ENCODE results near the gene SARNP.

DNA sequence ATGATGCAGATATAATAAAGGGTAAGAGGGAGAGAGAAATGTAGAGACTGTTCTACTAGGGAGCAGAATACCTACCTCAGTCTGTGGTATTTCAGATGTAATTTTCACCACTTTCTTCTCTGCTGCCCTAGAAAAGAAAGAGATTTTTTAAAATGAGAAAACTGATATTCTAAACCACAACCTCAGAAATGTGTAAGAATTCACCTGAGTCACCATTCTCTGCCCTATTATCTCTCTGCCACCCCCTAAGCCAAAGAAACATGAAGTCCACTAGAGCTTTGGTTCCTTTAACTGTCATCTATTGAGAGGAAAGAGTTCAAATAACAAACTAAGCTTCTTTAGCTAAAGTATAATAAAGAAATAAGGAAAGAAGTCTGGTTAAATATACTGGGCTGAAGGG is 21.6 kb downstream of the SARNP start:
- TF ChIP-seq MAX (IDR thresholded peaks at IDR 0.05): no peak
- TF ChIP-seq FOXM1 (IDR thresholded peaks at IDR 0.05; ENCODE audit: borderline replicate concordance, low read depth): no peak
- no peak for TF ChIP-seq REST (IDR thresholded peaks at IDR 0.05; ENCODE audit: low read depth)
- no peak for TF ChIP-seq EP300 (IDR thresholded peaks at IDR 0.05; ENCODE audit: borderline replicate concordance)
- no peak for TF ChIP-seq YY1 (IDR thresholded peaks at IDR 0.05; ENCODE audit: low read depth)

Measured in Ishikawa (cell line).